HG03442 (cell line): Measurements from ENCODE around the gene VSTM4.
A peak's percentile ranks its signal among the peaks of the same experiment; 100 is the strongest.

ENCODE experiments used
- ATAC-seq: cut with Tn5 transposase; IDR thresholded peaks from one replicate; pipeline ENCODE4 v1.9.1; 2021; ENCODE audit warnings: mild to moderate bottlenecking, moderate library complexity; ENCODE audit not compliant: unreplicated experiment

Gene VSTM4

DNA sequence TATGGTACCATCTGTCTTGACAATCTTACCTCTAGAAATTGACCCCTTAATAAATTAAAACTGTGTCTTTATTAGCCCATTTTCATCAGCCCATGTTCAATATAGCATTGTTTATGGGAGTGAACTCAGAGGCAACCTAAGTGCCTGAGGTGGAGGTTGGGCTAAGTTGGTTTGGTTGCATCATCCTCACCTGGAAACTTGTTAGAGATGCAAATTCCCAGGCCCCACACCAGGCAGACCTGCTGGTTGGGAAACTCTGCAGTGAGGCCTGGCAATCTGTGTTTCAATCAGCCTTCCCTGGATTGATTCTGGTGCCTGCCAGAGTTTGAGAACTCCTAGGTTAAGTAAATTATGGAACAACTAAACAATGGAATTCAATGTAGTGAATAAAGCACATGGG lies 27.9 kb upstream of the VSTM4 start:
- no peak for ATAC-seq

DNA sequence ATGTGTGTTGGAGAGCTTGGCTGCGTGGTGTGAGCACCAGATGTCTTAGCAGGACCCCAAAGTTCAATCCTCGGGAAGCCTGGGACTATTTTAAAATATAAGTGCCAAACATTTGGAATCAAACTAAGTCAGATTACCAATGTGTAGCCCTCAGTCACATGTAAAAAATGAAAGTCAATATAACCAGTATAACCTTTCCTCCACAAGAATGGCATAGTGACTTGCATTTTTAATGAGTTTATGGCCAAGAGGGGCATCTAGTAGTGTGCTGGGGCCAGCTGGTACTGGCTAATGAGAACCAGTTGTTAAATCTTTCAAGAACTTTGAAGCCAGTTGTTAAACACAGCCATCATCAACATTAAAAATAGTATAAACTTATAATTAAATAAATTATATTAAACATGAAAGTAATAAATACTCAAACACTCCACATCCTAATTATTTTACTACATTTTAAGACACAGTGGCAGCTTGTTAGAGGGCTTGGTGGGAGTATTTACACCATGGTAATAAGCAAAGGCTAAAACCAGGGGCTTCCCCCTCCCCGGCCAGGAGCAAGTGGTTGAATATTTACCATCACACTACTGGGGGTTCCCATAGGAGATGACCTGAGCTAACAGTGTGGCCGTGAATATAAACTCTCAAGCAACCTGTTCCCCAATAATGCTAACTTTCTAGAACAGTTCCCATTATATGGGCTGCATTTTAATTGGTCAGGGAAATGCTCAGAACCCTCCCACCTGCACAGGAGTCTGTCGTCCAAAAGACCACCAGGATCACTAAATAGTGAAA lies 26.4 kb upstream of the VSTM4 start:
- peak; percentile 66 for ATAC-seq

DNA sequence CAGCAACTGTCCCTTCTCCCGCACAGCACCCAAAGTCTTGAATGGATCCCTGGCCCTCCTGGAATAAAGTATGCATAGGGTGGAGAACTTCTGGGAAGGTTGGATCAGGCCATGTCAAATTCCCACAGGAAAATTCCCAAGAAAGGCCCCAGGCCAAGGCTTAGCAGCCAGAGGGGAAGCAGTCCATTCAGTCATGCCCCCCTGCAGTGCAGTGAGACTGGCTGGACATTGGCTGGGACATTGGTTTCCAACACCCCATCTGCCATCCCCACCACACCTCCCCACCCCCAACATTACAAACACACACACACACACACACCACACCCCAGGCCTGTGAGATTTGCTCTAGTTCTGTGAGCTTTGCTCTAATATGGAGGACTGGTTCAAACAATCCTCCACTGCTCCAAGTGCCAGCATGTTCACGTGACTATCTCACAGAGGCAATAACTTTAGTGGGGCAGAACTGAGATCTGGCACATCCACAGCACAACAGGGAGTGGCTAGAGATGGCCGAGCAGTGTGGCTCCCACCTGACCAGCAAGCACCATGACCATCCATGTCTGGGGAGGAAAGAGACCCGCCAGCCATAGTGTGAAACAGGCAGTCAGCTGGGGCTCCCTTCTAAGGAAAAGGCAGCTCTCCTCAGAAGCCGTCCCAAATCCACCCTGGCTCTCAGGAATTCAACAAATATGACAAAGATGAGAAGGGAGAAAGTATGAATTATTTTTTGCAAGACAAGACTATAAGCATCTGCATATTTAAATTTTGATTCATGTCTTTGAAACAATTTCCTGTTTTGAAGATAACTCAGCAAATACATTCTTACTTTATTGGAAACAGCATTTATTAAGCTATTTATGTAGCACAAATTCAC lies 25.2 kb upstream of the VSTM4 start:
- ATAC-seq: no peak

DNA sequence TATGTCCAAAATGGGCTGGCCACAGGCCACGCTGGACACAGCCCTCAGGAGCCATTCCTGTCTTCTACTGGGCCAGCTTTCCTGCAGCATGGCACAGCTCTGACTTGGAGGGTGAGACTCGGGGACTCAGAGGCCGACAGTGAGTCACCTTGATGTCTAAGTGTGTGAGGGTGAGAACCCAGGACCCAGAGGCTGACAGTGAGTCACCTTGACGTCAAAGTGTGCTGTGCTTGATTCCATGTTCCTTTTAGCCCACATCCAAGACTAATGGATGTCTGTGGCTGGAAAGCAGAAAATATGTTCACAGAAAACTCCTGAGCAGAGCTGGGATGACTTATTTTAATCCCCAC lies 24.5 kb upstream of the VSTM4 start:
- no peak for ATAC-seq

DNA sequence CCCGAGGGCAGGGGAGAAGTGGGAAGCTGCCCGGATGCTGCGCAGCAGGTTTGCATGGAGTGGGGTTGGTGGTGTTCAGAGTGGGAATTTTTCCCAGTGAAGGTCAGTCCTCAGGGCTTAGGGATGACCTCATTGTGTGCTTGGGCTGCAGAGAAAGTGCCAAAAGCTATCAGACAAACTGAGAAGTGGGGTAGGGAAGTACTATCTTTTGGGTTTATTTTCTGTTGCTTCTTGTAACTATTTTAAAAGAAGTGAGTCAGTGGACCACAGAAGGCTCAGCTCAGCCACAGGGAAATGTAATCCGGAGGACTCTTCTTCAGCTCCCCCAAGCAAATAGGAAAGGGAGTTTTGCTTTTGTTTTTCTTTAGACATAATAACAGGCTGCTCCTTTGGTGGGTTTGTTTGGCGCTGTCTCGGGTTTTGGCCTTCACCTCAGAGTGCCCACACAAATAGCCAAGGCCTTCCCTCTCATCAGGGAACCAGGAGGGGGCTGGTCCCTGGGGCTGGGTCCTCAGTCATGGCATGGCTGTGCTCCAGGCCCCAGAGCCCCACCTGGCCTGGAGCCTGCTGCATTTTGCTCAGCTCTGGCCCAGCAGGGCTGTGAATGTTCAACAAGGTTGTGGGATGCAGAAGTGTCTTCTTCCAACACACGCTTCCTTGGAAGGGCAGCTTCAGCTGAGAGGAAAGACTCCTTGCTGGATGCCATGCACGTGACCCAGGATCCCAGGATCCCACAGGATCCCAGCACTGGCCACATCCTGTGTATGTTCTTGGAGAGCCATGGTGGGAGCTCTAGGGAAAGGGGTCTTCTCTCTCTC lies 23.9 kb upstream of the VSTM4 start:
- ATAC-seq: no peak

DNA sequence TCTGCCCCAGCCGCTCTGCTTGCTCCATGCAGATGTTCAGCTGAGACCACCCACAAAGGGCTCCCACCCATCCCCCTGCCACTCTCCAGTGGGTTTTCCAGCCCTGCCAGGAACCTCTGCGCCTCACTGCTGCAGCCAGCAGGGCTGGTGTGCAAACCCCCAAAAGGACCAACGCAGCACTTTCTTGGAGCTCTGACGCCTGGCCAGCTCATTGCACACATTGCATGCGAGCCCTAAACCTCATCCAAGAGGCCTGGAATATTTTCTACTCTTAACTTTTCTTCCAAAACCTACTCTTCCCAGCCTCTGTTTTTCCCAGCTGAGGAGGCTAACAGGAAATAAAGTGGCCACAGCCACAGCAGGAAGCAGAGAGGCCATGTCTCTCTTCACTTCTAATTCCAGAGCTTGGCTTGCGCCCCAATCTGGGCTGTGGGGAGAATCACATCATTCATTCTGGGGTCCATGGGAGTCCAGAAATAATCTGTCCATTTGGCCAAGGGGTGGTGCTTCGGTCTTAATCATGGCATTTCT lies 23.1 kb upstream of the VSTM4 start:
- no peak for ATAC-seq

DNA sequence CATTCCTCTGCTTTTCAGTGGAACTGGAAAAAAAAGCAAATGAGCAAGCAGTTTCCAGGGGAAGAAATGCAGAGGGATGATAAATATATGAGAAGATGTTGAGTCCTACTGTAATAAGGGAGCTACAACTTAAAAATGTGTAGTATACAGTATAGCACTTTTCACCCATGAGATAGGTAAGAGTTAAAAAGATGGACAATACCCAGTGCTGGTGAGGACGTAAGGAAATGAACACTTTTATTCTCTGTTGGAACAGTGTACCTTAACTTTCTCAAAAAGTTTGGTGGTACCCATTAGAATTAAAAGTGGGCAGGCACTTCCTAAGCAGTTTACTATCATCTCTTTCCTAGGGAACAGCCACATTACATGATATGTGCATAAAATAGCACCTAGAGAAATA lies 21.2 kb upstream of the VSTM4 start:
- no peak for ATAC-seq

DNA sequence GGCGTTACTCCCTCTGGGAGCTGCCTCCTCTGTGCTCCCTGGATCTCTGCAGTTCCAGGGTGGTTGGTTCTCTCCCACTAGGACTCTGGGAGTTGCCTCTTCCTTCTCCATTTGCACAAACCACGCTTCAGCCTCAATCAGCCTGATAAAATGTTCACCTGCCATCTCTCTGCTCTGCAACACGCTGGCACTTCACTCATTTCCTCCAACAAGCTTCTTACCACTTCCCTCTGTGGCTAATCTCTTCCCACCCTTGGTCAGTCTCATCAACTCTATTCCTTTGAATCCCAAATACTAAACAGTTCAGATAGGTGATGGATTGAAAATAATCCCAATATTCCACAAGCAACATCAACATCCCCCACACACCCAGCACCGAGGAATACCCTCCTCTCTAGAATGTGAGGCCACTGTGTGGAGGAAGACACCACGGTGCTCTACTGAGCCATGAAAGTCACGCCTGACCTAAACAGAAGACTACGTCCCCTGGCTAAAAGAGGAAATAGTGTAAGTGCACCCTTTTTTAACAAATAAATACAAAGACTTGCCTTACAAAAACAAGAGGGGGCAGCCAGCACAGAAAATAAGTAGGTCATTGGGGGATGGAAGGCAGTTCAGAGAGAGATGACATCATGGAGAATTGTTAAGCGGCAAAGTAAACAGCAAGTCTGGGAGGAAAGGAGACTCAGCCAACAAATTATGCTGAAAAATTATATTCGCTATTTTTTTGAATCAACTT lies 20.4 kb upstream of the VSTM4 start:
- ATAC-seq: no peak

DNA sequence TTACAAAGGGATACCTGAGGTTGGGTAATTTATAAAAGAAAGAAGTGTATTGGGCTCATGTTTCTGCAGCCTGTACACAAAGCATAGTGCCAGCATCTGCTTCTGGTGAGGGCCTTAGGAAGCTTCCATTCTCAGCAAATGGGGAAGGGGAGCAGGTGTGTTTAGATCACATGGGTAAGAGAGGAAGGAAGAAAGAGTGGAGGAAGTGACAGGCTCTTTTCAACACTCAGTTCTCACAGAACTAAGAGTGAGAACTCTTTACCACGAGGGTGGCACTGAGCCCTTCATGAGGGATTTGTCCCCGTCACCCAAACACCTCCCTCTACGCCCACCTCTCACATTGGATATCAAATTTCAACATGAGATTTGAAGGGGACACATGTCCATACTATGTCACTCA lies 19.0 kb upstream of the VSTM4 start:
- no peak for ATAC-seq

DNA sequence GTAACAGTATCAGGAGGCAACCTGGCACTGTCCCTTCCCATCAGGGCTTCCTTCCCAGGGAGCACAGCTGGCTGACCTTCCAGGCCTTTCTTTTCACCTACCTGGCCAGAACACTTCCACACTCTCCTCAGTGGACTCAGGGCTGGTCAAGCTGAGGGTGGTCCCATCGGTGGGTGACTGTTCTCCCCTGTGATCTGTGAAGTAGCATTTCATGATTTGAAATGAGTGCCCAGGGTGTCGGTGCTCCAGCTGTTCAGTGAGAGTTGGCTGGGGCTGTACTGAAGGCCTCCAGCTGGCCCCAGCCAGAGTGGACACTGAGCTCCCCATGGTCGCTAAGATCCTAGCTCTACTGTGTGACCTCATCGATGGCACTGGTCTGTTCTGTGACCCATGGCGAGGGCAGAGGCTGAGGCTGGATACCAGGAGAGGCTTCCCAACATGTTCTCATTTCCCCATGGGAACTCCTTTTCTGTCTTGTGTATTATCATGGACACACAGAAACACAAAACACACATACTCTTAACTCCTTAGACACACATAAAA lies 18.5 kb upstream of the VSTM4 start, which contains the start of gene FAM170B:
TSS of gene FAM170B (minus strand) at position 316 of the 543 bp plus-strand sequence. CDS start at position 213, 103 bp downstream.
- ATAC-seq: no peak

DNA sequence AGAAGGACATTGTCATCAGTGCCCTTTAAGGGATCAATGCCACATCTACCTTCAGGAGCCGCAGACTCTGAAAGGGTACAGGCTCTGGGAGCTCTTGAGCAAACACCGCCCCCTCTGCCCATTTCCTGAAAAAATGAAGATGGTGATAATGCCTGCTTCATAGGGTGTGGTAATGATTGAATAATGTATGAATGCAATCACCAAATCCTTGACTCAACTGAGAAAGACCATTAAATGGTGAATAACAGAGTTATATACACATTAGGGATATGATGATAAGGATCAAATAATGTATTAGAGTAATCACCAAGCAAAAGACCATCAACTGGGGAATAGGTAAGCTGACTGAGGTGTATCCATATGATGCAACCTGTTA lies 17.0 kb upstream of the VSTM4 start:
- ATAC-seq: no peak

DNA sequence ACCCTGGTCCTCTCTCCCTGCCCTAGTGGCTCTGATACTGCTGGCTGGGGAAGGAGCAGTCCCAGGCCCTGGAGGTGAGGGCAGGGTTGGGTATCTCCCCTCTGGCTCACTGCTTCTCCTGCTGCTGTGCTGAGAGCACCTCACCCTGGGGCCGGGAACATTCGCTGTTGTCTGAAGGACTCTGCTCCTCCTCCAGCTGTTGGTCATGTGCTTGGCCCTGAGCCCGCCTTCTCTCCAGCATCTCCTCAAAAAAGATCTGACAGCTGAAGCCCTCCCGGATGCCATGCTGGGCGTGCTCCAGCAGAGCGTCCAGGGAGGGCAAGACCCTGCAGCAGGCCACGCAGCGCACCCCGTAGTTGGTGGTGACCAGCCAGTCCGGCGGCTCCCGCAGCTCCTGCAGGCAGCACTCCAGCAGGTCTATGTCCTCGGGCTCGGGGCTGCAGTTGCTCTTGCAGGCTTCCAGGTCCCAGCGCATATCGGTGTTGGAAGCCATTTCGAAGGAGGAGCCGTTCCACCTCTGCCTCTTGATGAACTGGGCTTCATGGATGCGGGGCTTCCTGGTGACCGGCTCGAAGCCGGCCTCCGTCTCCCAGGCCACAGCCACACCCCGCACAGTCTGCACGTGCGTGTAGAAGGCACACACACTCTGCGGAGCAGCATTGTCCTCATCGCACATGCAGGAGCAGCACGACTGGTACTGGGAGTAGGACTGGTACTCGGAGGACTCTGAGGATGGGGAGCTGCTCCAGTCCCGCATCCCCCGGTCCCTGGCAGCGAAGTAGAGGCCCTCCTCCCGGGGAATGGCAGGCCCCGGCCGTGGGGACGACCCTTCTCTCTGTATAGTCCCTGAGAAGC lies 16.4 kb upstream of the VSTM4 start:
- no peak for ATAC-seq

DNA sequence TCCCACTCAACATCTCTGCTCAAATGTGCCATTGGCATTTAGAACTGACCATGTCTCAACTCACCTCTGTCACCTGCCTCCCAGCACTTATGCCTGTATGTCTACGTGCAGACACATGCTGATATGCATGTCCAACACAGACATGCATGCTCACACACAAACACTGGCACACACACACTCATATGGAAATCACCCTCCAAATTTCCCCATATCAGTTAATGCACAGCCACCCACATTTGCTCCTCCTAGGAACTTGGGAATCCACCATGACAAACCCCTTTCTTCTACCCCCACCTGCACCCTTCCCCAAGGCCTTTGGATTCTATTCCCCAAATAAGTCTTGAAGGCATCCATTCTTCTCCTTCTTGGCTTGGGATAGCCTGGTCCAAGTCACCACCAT lies 14.1 kb upstream of the VSTM4 start:
- no peak for ATAC-seq

DNA sequence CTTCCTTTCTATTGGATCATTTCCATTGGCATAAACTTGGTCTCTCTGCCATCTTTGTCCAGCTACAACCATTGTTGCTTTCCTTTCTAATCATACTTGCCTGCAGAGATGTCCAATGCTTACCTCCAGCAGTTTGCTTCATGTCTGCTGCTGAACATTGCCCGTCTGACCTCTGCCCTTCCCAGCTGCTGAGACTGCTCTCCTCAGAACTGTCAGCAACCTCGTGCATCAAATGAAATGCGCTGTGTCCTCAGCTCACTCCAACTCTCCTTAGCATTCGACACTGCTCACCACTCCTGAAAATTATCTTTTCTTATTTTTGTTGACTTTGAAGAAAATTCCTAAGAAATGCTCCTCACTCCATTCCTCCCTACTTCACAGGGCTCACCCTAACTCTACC lies 13.5 kb upstream of the VSTM4 start:
- ATAC-seq: no peak

DNA sequence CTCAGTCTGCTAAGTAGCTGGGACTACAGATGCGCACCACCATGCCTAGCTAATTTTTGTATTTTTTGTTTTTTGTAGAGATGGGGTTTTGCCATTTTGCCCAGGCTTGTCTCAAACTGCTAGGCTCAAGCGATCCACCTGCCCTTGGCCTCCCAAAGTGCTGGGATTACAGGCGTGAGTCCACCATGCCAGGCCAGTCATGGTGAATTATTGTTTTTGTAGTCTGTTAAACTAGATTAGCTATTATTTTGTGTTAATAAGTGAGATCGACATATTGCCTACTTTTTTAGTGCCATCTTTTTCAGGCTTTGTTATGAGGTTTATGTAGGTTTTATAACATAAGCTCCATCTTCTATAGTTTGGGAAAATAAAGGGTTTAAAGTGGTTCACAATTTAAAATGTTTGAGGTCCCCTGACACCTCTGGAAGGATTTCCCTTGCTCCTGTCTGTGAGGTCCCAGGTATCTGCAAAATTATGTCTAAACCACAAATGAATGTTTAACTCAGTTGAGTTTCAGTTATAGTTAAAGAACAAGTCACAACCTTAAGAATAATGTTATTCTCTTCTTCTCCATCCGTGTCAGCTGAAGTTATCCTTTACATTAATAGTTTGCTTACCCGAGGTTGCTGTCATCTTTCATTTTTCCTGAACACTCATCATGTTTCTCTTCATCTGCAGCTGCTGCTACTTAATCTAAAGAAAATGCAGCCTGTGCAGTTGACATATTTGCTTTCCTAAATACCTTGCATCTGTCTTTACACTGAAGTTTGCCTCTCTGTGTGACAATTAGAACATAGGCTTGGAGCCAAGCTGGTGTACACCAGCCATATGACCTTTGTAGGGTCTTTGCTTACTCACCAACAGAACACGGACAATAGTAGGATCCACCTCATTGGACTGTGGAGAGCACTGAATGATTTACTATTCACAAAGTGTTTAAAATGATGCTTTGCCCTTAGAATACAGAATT lies 8.9 kb upstream of the VSTM4 start:
- no peak for ATAC-seq

DNA sequence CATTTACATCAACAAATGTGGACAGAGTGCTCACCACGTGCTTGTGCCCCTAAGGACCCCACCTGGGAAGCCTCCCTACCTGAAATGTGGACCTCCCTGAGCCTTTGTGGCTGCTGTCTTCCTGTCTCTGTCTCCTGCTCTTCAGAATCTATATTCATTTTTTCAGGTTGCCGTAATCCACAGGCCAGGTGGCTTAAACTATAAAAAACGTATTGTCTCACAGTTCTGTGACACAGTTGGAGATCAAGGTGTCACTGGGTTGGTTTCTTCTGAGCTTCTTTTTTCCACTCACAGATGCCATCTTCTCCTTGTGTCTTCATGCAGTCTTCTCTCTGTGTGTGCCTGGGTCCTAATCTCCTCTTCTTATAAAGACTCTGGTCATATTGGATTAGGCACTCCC lies 5.6 kb upstream of the VSTM4 start:
- ATAC-seq: no peak

DNA sequence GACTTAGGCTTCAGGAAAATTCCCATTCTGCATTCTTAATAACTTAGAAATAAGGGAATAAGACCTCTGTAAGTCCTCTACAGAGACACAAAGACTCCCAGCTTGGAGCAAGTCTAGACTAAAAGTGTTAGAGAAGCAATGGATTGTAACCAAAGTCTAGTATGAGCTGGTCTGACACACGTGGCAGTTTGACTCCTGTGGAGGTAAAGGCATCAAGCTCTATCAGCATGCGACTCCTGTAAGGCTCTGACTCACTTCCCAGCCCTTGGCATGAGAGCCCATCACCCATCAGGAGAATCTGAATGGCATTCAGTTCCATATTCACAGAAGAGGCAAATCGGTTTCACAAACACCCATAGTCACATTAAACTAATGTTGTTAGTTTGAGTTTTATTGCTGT lies 4.4 kb upstream of the VSTM4 start:
- no peak for ATAC-seq

DNA sequence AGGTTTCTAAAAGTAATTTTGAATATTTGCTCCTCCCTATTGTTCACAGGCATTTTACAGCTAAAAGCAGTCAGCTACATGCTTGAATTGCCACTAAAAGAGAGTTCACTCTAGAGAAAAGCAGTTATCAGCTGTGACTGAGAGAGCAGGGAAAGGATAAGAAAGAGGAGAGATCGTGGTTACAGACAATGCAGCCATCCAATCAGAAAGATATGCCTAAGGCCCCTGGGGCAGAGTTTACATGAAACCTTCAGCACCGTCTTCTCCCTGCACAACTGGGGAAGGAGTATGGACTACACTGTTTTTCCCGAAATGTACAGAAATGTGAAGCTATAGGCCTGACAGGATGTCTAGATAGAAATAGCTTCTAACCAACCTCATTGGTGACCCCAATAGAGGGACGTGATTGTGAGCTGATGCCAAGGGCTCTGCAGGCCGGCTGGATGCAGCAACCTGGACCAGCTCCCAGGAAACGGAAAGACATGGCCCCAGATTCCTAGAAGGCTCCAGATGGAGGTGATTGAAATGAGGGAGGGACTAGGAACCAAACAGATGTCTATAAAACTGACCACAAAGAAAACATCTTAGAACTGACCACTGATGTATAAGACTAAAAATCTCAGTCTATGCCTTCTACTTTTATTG lies 3.2 kb upstream of the VSTM4 start:
- no peak for ATAC-seq
